Measurements from ENCODE around the gene MLN.

MLN gene

DNA sequence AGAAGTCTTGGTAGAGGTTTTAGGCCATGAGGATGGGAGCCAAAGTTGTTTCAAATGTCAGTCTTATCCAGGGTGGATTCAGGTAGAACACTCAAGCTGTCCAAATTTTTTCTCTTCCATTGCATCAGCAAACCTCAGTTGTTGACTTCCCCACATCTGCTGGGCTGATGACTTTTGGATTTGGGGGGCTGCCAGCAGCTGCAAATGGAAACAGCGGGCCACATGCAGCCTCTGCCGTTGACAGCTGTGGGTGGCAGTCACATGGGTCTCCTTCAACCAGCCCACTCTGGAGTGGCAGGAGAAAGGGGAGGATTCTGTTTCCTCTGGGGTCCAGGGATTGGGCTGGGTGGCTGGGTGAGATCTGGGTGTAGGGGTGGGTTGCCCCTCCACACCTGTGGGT is 5.8 kb upstream of the MLN start:
- Histone ChIP-seq H3K4me2 (ENCODE audit: low read depth, low read length, poor library complexity, severe bottlenecking) (no peak overlapping the region), H3K4me3 (ENCODE audit: low read length, poor library complexity, severe bottlenecking) (no peak overlapping the region), H3K4me1 (ENCODE audit: insufficient read depth, low read length, poor library complexity, severe bottlenecking) (peaks cover 11% of the 10 kb centered on the region), H3K27me3 (ENCODE audit: insufficient read depth, low read length, poor library complexity, severe bottlenecking) (no peaks in the 10 kb centered on the region), H3K36me3 (ENCODE audit: insufficient read depth, low read length) (no peaks in the 10 kb centered on the region), H2AFZ (ENCODE audit: low read length) (no peak overlapping the region), H3K9ac (ENCODE audit: low read depth, low read length, poor library complexity, severe bottlenecking) (no peak overlapping the region), H3F3A (ENCODE audit: low read depth) (no peaks in the 10 kb centered on the region), H4K20me1 (ENCODE audit: insufficient read depth, low read length, poor library complexity, severe bottlenecking) (no peaks in the 10 kb centered on the region), H3K9me2 (replicated peaks; ENCODE audit: low read depth, low read length) (no peaks in the 10 kb centered on the region), H3K79me2 (ENCODE audit: insufficient read depth, low read length) (no peaks in the 10 kb centered on the region), H3K9me3 (ENCODE audit: insufficient read depth, low read depth, low read length) (no peaks in the 10 kb centered on the region)
- TF ChIP-seq EZH2phosphoT487 (IDR thresholded peaks at IDR 0.05; ENCODE audit: borderline replicate concordance) = no peak
- TF ChIP-seq, protein P1, sequence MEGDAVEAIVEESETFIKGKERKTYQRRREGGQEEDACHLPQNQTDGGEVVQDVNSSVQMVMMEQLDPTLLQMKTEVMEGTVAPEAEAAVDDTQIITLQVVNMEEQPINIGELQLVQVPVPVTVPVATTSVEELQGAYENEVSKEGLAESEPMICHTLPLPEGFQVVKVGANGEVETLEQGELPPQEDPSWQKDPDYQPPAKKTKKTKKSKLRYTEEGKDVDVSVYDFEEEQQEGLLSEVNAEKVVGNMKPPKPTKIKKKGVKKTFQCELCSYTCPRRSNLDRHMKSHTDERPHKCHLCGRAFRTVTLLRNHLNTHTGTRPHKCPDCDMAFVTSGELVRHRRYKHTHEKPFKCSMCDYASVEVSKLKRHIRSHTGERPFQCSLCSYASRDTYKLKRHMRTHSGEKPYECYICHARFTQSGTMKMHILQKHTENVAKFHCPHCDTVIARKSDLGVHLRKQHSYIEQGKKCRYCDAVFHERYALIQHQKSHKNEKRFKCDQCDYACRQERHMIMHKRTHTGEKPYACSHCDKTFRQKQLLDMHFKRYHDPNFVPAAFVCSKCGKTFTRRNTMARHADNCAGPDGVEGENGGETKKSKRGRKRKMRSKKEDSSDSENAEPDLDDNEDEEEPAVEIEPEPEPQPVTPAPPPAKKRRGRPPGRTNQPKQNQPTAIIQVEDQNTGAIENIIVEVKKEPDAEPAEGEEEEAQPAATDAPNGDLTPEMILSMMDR (conservative IDR thresholded peaks at IDR 0.05; ENCODE audit: low read length) = no peak

DNA sequence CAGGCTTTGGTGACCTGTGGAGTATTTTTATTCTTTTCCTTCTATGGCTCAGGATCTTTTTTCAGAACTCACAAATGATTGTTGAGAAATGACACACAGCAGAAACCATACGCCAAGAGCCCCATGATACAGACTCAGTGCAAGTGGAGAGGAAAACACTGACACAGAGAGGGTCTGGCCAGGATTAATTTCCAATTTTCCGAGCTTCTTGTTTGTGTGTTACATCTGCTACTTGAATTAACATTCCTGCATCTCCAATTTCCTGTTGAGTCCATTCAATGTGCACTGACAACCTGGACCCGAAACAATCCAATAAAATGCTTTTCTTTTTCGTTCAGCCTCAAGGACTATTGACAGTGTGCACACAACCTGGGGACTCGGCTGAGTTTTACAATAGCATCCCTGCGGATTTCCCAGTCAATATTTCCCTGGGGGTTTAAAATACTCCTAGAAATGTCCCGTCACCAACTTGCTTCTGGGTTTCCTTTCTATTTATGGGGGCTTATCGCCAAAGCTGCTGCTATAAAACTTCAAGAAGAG is 4.9 kb upstream of the MLN start:
- no peak overlapping the region for H3K4me2 ChIP-seq (ENCODE audit: low read depth, low read length, poor library complexity, severe bottlenecking)

DNA sequence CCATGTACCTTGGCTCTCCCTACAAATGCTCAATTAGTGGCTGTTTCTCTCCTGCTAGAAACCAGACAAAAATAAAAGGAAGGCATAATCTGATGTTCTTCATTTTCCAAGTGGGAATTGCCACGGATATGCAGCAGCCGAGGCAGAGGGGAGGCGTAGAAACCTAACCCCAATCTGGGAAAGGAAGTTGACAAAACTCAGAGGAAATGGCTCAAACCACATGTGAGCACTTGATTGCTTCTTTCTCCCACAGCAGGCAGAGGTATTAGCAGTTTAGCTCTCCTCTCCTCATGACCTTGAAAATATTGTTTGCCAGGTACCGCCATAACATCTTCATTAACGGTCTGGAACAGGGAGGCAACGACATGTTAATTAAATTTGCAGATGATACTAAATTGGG is 3.8 kb upstream of the MLN start:
- Histone ChIP-seq H3K9me2 (replicated peaks; ENCODE audit: low read depth, low read length) (no peaks in the 10 kb centered on the region), H3K4me3 (ENCODE audit: low read length, poor library complexity, severe bottlenecking) (no peak overlapping the region), H3K36me3 (ENCODE audit: insufficient read depth, low read length) (no peaks in the 10 kb centered on the region), H2AFZ (ENCODE audit: low read length) (no peak overlapping the region), H3K9ac (ENCODE audit: low read depth, low read length, poor library complexity, severe bottlenecking) (no peak overlapping the region), H3K27me3 (ENCODE audit: insufficient read depth, low read length, poor library complexity, severe bottlenecking) (no peaks in the 10 kb centered on the region), H3F3A (ENCODE audit: low read depth) (no peaks in the 10 kb centered on the region), H3K9me3 (ENCODE audit: insufficient read depth, low read depth, low read length) (no peaks in the 10 kb centered on the region), H3K4me1 (ENCODE audit: insufficient read depth, low read length, poor library complexity, severe bottlenecking) (peaks cover 11% of the 10 kb centered on the region), H3K79me2 (ENCODE audit: insufficient read depth, low read length) (no peaks in the 10 kb centered on the region), H4K20me1 (ENCODE audit: insufficient read depth, low read length, poor library complexity, severe bottlenecking) (no peaks in the 10 kb centered on the region), H3K4me2 (ENCODE audit: low read depth, low read length, poor library complexity, severe bottlenecking) (peak overlapping the region; percentile 25)
- TF ChIP-seq EZH2phosphoT487 (IDR thresholded peaks at IDR 0.05; ENCODE audit: borderline replicate concordance) = no peak
- TF ChIP-seq, protein P1 (conservative IDR thresholded peaks at IDR 0.05; ENCODE audit: low read length) = no peak

More for the DNA sequence above, 4.9 kb upstream of the MLN start:
- Histone ChIP-seq H3K4me3 (ENCODE audit: low read length, poor library complexity, severe bottlenecking) (no peak overlapping the region), H2AFZ (ENCODE audit: low read length) (no peak overlapping the region), H3K9me3 (ENCODE audit: insufficient read depth, low read depth, low read length) (no peaks in the 10 kb centered on the region), H3K4me1 (ENCODE audit: insufficient read depth, low read length, poor library complexity, severe bottlenecking) (peaks cover 11% of the 10 kb centered on the region), H3K9me2 (replicated peaks; ENCODE audit: low read depth, low read length) (no peaks in the 10 kb centered on the region), H4K20me1 (ENCODE audit: insufficient read depth, low read length, poor library complexity, severe bottlenecking) (no peaks in the 10 kb centered on the region), H3K27me3 (ENCODE audit: insufficient read depth, low read length, poor library complexity, severe bottlenecking) (no peaks in the 10 kb centered on the region), H3K79me2 (ENCODE audit: insufficient read depth, low read length) (no peaks in the 10 kb centered on the region), H3K9ac (ENCODE audit: low read depth, low read length, poor library complexity, severe bottlenecking) (no peak overlapping the region), H3K36me3 (ENCODE audit: insufficient read depth, low read length) (no peaks in the 10 kb centered on the region), H3F3A (ENCODE audit: low read depth) (no peaks in the 10 kb centered on the region)
- TF ChIP-seq, protein P1 (conservative IDR thresholded peaks at IDR 0.05; ENCODE audit: low read length) = no peak
- no peak for TF ChIP-seq EZH2phosphoT487 (IDR thresholded peaks at IDR 0.05; ENCODE audit: borderline replicate concordance)
